HepG2 (cell line): ENCODE results near the gene SERPINF2. TPM values are rescaled to one million over a fixed set of nuclear protein-coding genes. Genes with fewer than 3 reads are reported as not detected.

Experiments used
- ATF7-NPFF ChIP-seq: sonication (generic); formaldehyde crosslinking; IDR thresholded peaks from 2 replicates; pipeline ENCODE4 v1.8.1; 2023; ENCODE audit warnings: mild to moderate bottlenecking, low read depth, missing genetic modification reagents, moderate library complexity
- BRD4 ChIP-seq: sonication (generic); formaldehyde crosslinking; IDR thresholded peaks from 2 replicates; pipeline ENCODE4 v1.4.0; 2020; ENCODE audit warnings: missing genetic modification reagents
- DRAP1 ChIP-seq: IDR thresholded peaks from 2 replicates; pipeline ENCODE4 v1.6.1; 2016; ENCODE audit warnings: missing genetic modification reagents, missing compliant biosample characterization
- LBX2 ChIP-seq: sonication (generic); formaldehyde crosslinking; IDR thresholded peaks from 2 replicates; pipeline ENCODE4 v1.5.0; 2020; ENCODE audit warnings: missing genetic modification reagents, mild to moderate bottlenecking, borderline replicate concordance
- RBFOX2 ChIP-seq: fragments of 200-400 bp; formaldehyde crosslinking; IDR thresholded peaks from 2 replicates; pipeline ENCODE4 v1.6.1; 2017; ENCODE audit warnings: low read depth, mild to moderate bottlenecking, low read length
- SCMH1 ChIP-seq: sonication (generic); formaldehyde crosslinking; IDR thresholded peaks from 2 replicates; pipeline ENCODE4 v1.9.0; 2021; ENCODE audit warnings: missing genetic modification reagents, mild to moderate bottlenecking, borderline replicate concordance
- ZNF687 ChIP-seq: sonication (generic); formaldehyde crosslinking; IDR thresholded peaks from 2 replicates; pipeline ENCODE4 v1.5.1; 2020; ENCODE audit warnings: mild to moderate bottlenecking, missing genetic modification reagents, moderate library complexity
- ZSCAN20 ChIP-seq: sonication (generic); formaldehyde crosslinking; IDR thresholded peaks from 2 replicates; pipeline ENCODE4 v1.4.0; 2020; ENCODE audit warnings: missing genetic modification reagents, mild to moderate bottlenecking, borderline replicate concordance
- polyA plus RNA-seq, 8 experiments: library from polyadenylated mRNA; depleted of rRNA in 3 of 8; stranded (reverse) in 7 of 8; unstranded in 1 of 8; fragments of >200 nt; fragmentation: Illumina TruSeq in 4 of 8; extraction: Trizol in 4 of 8; gene quantifications; 2 replicates each; pipeline versions ENCODE4 v1.2.1 to v1.2.3, GENCODE V29; 2011 to 2016; ENCODE audit warnings: low read depth in 4 of 8, missing spikeins in 1 of 8, mixed read lengths in 1 of 8; ENCODE audit not compliant: insufficient read depth in 1 of 8
- total RNA-seq, 5 experiments: library from RNA; depleted of rRNA; stranded (reverse); fragments of >200 nt; fragmentation: Illumina TruSeq; extraction: Trizol; gene quantifications; 2 replicates each; pipeline ENCODE4 v1.2.3, GENCODE V29; 2016; ENCODE audit warnings: low read depth in 1 of 5
- TF ChIP-seq, protein P1 (sequence below): IDR thresholded peaks from 2 replicates; pipeline ENCODE4 v1.6.1; 2012; ENCODE audit warnings: low read length, improper control_type of control experiment
- TF ChIP-seq, protein P2 (sequence below): sonication (generic); formaldehyde crosslinking; IDR thresholded peaks from 2 replicates; pipeline ENCODE4 v1.4.0; 2020; ENCODE audit warnings: missing genetic modification reagents
- TF ChIP-seq, protein P3 (sequence below): IDR thresholded peaks from 2 replicates; pipeline ENCODE4 v1.6.1; 2016
- TF ChIP-seq, protein P4 (sequence below): sonication (generic); formaldehyde crosslinking; IDR thresholded peaks from 2 replicates; pipeline ENCODE4 v1.5.0; 2020; ENCODE audit warnings: mild to moderate bottlenecking, missing genetic modification reagents, moderate library complexity

SERPINF2 gene
- total and polyA plus RNA-seq, 2 of the 13 experiments (the other 11 are each of a cell fraction or from before 2014, with no cell fraction given), result 309 to 548 TPM

- TF ChIP-seq RBFOX2 (peak; percentile 66; the same call in 1 of the 2 replicates), DRAP1 (CRISPR knock-in tag) (peak; percentile 84), ZNF687 (CRISPR knock-in tag) (peak; percentile 82), ATF7-NPFF (CRISPR knock-in tag) (peak; percentile 65; the same call in 1 of the 2 replicates), SCMH1 (no peak), ZSCAN20 (CRISPR knock-in tag) (no peak), LBX2 (CRISPR knock-in tag) (no peak), BRD4 (CRISPR knock-in tag) (peak; percentile 64; the same call in 1 of the 2 replicates)
- TF ChIP-seq, protein P1, sequence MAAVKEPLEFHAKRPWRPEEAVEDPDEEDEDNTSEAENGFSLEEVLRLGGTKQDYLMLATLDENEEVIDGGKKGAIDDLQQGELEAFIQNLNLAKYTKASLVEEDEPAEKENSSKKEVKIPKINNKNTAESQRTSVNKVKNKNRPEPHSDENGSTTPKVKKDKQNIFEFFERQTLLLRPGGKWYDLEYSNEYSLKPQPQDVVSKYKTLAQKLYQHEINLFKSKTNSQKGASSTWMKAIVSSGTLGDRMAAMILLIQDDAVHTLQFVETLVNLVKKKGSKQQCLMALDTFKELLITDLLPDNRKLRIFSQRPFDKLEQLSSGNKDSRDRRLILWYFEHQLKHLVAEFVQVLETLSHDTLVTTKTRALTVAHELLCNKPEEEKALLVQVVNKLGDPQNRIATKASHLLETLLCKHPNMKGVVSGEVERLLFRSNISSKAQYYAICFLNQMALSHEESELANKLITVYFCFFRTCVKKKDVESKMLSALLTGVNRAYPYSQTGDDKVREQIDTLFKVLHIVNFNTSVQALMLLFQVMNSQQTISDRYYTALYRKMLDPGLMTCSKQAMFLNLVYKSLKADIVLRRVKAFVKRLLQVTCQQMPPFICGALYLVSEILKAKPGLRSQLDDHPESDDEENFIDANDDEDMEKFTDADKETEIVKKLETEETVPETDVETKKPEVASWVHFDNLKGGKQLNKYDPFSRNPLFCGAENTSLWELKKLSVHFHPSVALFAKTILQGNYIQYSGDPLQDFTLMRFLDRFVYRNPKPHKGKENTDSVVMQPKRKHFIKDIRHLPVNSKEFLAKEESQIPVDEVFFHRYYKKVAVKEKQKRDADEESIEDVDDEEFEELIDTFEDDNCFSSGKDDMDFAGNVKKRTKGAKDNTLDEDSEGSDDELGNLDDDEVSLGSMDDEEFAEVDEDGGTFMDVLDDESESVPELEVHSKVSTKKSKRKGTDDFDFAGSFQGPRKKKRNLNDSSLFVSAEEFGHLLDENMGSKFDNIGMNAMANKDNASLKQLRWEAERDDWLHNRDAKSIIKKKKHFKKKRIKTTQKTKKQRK, result no peak
- TF ChIP-seq, protein P2, sequence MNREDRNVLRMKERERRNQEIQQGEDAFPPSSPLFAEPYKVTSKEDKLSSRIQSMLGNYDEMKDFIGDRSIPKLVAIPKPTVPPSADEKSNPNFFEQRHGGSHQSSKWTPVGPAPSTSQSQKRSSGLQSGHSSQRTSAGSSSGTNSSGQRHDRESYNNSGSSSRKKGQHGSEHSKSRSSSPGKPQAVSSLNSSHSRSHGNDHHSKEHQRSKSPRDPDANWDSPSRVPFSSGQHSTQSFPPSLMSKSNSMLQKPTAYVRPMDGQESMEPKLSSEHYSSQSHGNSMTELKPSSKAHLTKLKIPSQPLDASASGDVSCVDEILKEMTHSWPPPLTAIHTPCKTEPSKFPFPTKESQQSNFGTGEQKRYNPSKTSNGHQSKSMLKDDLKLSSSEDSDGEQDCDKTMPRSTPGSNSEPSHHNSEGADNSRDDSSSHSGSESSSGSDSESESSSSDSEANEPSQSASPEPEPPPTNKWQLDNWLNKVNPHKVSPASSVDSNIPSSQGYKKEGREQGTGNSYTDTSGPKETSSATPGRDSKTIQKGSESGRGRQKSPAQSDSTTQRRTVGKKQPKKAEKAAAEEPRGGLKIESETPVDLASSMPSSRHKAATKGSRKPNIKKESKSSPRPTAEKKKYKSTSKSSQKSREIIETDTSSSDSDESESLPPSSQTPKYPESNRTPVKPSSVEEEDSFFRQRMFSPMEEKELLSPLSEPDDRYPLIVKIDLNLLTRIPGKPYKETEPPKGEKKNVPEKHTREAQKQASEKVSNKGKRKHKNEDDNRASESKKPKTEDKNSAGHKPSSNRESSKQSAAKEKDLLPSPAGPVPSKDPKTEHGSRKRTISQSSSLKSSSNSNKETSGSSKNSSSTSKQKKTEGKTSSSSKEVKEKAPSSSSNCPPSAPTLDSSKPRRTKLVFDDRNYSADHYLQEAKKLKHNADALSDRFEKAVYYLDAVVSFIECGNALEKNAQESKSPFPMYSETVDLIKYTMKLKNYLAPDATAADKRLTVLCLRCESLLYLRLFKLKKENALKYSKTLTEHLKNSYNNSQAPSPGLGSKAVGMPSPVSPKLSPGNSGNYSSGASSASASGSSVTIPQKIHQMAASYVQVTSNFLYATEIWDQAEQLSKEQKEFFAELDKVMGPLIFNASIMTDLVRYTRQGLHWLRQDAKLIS (CRISPR knock-in tag), result no peak; the same call in 1 of the 2 replicates
- TF ChIP-seq, protein P3, sequence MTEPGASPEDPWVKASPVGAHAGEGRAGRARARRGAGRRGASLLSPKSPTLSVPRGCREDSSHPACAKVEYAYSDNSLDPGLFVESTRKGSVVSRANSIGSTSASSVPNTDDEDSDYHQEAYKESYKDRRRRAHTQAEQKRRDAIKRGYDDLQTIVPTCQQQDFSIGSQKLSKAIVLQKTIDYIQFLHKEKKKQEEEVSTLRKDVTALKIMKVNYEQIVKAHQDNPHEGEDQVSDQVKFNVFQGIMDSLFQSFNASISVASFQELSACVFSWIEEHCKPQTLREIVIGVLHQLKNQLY (CRISPR knock-in tag), result peak; percentile 51; the same call in 1 of the 2 replicates
- TF ChIP-seq, protein P4, sequence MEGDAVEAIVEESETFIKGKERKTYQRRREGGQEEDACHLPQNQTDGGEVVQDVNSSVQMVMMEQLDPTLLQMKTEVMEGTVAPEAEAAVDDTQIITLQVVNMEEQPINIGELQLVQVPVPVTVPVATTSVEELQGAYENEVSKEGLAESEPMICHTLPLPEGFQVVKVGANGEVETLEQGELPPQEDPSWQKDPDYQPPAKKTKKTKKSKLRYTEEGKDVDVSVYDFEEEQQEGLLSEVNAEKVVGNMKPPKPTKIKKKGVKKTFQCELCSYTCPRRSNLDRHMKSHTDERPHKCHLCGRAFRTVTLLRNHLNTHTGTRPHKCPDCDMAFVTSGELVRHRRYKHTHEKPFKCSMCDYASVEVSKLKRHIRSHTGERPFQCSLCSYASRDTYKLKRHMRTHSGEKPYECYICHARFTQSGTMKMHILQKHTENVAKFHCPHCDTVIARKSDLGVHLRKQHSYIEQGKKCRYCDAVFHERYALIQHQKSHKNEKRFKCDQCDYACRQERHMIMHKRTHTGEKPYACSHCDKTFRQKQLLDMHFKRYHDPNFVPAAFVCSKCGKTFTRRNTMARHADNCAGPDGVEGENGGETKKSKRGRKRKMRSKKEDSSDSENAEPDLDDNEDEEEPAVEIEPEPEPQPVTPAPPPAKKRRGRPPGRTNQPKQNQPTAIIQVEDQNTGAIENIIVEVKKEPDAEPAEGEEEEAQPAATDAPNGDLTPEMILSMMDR (CRISPR knock-in tag), result no peak
These were observed at the start of gene SERPINF2 (continued) for GRCh38 chr17:1742371-1743087.
